DMS 273 (cell line): ENCODE data around the gene FBXO21.
"Not testable (repeated sequence)": the region's sequence is repeated elsewhere in the genome, so short reads cannot be mapped to it uniquely, and the experiment has no call there.

Source experiments
- DNase-seq: peaks from one replicate; lab custom pipeline; 2025; ENCODE audit not compliant: unreplicated experiment; lab: John Stamatoyannopoulos, UW

The FBXO21 gene

GRCh38 chr12:117202556-117202955, 12.3 kb upstream of the FBXO21 start:
- DNase-seq = no peak

- DNase-seq = no peak
These were observed 11.8 kb upstream of the FBXO21 start for GRCh38 chr12:117202033-117202432.

GRCh38 chr12:117199956-117200744, 9.9 kb upstream of the FBXO21 start:
- not testable (repeated sequence) for DNase-seq

- not testable (repeated sequence) for DNase-seq
These were observed 6.1 kb upstream of the FBXO21 start for GRCh38 chr12:117196334-117196733.

- peak; percentile 4 for DNase-seq
These were observed 4.8 kb upstream of the FBXO21 start for GRCh38 chr12:117195027-117195426.

GRCh38 chr12:117193903-117194302, 3.6 kb upstream of the FBXO21 start:
- DNase-seq = no peak

- DNase-seq = not testable (repeated sequence)
These were observed 2.3 kb upstream of the FBXO21 start for GRCh38 chr12:117192581-117192980.

- peak; percentile 24 for DNase-seq
These were observed 1.8 kb upstream of the FBXO21 start for GRCh38 chr12:117192057-117192456.

- peak; percentile 47 for DNase-seq
These were observed 503 bp downstream of the FBXO21 start for GRCh38 chr12:117189725-117190209.

GRCh38 chr12:117188961-117189724, 1.1 kb downstream of the FBXO21 start:
- peak; percentile 14 for DNase-seq

GRCh38 chr12:117188121-117188665, 2.1 kb downstream of the FBXO21 start:
- no peak for DNase-seq

- DNase-seq = no peak
These were observed 2.8 kb downstream of the FBXO21 start for GRCh38 chr12:117187421-117187820.

GRCh38 chr12:117182866-117183265, 7.4 kb downstream of the FBXO21 start:
- no peak for DNase-seq

- DNase-seq = not testable (repeated sequence)
These were observed 8.8 kb downstream of the FBXO21 start for GRCh38 chr12:117181468-117181843.

- no peak for DNase-seq
These were observed 9.4 kb downstream of the FBXO21 start for GRCh38 chr12:117180758-117181467.

- no peak for DNase-seq
These were observed 11.5 kb downstream of the FBXO21 start for GRCh38 chr12:117178745-117179144.

- no peak for DNase-seq
These were observed 12.0 kb downstream of the FBXO21 start for GRCh38 chr12:117178301-117178700.

- no peak for DNase-seq
These were observed 18.1 kb downstream of the FBXO21 start for GRCh38 chr12:117172168-117172567.

GRCh38 chr12:117171499-117172162, 18.6 kb downstream of the FBXO21 start:
- no peak for DNase-seq

GRCh38 chr12:117169548-117169947, 20.7 kb downstream of the FBXO21 start:
- no peak for DNase-seq

GRCh38 chr12:117168976-117169375, 21.3 kb downstream of the FBXO21 start:
- DNase-seq = no peak
